ENCODE data around the gene LGALS1.
"Not testable (repeated sequence)": the region's sequence is repeated elsewhere in the genome, so short reads cannot be mapped to it uniquely, and the experiment has no call there.

Gene LGALS1

DNA sequence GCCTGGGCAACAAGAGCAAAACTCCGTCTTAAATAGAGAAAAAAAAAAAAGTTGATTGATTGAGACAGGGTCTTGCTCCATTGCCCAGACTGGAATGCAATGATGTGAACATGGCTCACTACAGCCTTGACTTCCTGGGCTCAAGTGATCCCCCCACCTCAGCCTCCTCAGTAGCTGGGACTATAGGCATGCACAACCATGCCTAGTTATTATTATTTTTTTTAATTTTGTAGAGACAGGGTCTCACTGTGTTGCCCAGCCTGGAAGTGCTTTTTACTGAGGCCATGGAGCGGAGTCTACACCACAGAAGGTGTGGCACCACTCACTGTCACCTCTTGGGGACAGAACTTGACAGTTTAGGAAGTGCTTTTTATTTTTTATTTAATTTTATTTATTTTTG, 39.2 kb downstream of the LGALS1 start:
- in situ Hi-C loops (cut with HindIII; ENCODE audit: low sequenced_read_pairs), result no loop called here

DNA sequence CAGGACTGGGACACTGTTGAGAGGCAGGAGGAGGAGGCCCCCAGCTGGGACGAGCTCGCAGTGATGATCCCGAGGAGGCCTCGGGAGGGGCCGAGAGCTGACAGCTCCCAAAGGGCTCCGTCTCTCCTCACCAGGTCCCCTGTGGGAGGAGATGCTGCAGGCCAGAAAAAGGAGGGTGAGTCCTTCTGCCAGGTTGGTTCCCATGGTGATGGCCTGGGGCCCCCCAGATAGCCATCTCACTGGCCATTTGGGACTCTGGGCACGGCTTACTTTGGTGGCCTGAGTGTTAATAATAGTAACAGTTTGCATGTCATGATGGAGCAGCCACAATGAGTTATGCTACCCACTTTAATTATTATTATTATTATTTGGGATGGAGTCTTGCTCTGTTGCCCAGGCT, 40.3 kb downstream of the LGALS1 start:
- in situ Hi-C loops (cut with HindIII; ENCODE audit: low sequenced_read_pairs), result no loop called here

DNA sequence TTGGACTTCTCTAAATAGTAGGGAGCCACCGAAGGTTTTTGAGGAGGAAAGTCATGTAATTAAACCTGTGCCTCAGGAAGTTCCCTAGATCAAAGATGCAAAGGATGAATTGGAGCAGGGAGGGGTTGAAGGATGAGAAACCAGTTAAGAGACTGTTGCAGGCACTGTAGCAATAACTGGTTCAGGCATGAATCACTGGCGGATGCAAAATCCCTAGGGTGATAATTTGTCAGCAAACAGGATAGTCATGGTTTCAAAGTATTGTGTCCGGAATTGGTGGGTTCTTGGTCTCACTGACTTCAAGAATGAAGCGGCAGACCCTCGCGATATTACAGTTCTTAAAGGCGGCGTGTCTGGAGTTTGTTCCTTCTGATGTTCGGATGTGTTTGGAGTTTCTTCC, 41.3 kb downstream of the LGALS1 start:
- in situ Hi-C loops (cut with HindIII; ENCODE audit: low sequenced_read_pairs), result no loop called here

DNA sequence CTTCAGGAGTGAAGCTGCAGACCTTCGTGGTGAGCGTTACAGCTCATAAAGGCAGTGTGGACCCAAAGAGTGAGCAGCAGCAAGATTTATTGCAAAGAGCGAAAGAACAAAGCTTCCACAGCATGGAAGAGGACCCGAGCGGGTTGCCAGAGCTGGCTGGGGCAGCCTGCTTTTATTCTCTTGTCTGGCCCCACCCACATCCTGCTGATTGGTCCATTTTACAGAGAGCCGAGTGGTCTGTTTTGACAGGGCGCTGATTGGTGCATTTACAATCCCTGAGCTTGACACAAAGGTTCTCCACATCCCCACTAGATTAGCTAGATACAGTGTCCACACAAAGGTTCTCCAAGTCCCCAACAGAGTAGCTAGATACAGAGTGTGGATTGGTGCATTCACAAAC, 41.8 kb downstream of the LGALS1 start:
- in situ Hi-C loops (cut with HindIII; ENCODE audit: low sequenced_read_pairs), result not testable (repeated sequence)

DNA sequence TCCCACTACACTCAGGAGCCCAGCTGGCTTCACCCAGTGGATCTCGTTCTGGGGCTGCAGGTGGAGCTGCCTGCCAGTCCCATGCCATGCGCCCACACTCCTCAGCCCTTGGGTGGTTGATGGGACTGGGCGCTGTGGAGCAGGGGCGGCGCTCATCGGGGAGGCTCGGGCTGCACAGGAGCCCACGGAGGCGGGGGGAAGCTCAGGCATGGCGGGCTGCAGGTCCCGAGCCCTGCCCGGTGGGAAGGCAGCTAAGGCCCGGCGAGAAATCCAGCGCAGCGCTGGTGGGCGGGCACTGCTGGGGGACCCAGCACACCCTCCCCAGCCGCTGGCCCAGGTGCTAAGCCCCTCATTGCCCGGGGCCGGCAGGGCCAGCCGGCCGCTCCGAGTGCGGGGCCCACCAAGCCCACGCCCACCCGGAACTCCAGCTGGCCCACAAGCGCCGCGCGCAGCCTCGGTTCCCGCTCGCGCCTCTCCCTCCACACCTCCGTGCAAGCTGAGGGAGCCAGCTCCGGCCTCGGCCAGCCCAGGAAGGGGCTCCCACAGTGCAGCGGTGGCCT, 42.4 kb downstream of the LGALS1 start:
- in situ Hi-C loops (cut with HindIII; ENCODE audit: low sequenced_read_pairs), result not testable (repeated sequence)

DNA sequence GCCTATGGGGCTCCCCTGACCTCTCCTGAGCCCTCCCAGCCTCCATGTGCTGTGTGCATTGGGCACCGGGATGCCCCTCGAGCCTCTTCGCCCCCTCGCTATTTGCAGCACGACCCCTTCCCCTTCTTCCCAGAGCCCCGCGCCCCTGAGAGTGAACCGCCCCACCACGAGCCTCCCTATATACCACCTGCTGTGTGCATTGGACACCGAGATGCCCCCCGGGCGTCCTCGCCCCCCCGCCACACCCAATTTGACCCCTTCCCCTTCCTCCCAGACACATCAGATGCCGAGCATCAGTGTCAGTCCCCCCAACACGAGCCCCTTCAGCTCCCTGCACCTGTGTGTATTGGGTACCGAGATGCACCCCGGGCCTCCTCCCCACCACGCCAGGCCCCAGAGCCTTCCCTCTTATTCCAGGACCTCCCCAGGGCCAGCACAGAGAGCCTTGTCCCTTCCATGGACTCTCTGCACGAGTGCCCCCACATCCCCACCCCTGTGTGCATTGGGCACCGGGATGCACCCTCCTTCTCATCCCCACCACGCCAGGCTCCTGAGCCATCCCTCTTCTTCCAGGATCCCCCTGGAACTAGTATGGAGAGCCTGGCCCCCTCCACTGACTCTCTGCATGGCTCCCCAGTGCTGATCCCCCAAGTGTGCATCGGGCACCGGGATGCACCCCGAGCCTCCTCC, 50.3 kb downstream of the LGALS1 start:
- in situ Hi-C loops (cut with HindIII; ENCODE audit: low sequenced_read_pairs), result no loop called here

DNA sequence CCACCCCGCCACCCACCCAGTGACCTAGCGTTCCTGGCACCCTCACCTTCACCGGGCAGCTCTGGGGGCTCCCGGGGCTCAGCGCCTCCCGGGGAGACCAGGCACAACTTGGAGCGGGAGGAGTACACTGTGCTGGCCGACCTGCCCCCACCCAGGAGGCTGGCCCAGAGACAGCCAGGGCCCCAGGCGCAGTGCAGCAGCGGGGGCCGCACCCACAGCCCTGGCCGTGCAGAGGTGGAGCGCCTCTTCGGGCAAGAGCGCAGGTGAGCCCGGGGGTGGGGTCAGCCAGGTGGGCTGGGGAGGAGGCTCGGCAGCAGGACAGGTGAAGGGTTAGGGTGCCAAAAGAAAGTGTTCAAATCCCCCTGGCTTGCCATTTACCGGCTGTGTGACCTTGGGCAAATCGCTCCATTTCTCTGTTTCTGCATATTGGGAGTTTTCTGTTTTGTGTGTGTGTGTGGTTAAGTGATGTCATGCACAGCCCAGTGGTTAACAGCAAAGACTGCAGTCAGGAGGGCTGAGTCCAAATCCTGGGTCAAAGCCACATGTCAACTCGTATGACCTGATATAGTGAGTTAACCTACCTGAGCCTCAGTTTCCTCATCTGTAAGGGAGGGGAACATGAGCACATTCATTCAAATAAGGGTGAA, 50.9 kb downstream of the LGALS1 start:
- in situ Hi-C loops (cut with HindIII; ENCODE audit: low sequenced_read_pairs), result no loop called here

DNA sequence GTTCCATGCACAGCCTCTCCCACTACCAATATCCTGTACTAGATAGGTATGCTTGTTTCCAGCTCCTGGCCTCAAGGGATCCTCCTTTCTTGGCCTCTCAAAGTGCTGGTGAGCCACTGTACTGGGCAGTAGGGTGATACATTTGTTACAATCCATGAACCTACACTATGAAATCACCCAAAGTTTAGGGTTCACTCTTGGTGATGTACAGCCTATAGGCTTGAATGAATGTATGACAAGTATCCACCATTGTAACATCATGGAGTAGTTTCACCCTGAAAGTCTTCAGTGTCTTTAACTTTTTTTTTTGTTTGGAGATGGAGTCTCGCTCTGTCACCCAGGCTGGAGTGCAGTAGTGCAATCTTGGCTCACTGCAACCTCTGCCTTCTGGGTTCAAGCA, 53.2 kb downstream of the LGALS1 start:
- in situ Hi-C loops (cut with HindIII; ENCODE audit: low sequenced_read_pairs), result no loop called here
